GM18508 (cell line): Measurements from ENCODE around the gene FAM240A.
"Not testable (repeated sequence)": the region's sequence is repeated elsewhere in the genome, so short reads cannot be mapped to it uniquely, and the experiment has no call there.

ENCODE experiments used
- ATAC-seq: cut with Tn5 transposase; IDR thresholded peaks from one replicate; pipeline ENCODE4 v1.9.1; 2021; ENCODE audit warnings: moderate number of reproducible peaks; ENCODE audit not compliant: insufficient read depth, unreplicated experiment

FAM240A gene

DNA sequence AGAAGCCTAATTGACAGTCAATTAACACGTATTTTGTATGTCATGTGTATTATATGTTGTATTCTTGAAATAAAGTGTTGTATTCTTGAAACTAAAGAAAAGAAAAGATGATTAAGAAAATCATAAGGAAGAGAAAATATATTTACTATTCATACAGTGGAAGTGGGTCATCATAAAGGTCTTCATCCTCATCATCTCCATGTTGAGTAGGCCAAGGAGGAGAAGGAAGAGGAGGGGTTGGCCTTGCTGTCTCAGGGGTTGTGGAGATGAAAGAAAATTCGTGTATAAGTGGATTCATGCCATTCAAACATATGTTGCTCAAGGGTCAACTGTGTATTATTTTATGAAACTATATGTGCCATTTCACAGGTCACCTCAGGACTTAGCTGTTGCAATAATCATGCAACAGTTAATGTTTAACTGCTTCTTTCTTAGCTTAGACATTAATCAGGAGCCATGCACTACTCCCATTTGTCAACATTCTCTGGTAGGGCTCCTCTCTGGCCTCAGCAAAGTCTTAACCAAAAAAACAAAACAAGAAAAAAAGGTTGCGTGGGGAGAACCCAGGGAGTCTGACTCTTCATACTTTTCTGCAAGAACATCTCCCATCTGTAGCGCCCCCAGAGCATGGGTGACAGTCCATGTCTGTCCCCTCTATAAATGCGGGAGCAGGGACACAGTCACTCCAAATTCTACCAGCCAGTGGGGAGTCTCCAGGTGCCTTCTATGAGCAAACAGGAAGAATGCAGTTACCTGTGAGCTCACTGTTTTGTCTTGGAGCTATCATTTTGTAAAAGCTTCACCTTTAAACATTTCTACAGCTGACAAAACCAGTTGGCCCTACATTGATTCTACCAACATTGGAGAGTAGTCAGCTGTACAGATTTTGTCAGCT is 26.3 kb upstream of the FAM240A start:
- no peak for ATAC-seq

DNA sequence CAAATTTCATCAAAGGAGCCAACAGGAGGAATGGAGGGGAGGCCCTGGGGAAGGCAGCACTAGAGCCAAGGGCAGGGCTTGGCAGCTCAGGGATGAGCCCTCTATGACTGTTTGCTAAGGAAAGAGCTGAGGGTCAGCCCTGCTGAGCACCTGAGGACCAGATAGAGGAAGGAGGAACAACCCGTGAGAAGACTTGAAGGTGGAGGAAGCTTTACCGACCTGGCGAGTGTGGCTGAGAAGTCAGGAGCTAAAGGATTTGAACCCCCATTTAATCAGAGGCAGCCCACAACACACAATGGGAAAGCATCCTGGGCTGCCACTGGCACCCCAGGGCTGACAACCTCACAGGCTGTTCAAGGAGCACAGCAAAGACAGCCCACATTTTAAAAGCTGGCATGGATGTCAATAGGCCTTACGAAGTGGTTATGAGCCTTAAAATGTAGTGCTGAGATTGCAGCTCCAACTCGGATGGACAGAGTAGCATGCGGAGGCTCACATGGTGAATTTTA is 25.5 kb upstream of the FAM240A start:
- no peak for ATAC-seq

DNA sequence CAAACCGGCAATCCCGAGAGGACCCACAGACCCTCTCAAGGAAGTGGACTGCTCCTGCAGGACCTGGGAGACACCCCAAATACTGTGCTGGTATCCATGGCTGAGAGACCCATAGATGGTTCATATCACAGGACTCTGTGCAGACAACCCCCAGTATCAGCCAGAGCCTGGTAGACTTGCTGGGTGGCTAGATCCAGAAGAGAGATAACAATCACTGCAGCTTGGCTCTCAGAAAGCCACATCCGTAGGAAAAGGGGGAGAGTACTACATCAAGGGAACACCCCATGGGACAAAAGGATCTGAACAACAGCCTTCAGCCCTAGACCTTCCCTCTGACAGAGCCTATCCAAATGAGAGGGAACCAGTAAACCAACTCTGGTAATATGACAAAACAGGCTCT is 25.1 kb upstream of the FAM240A start:
- not testable (repeated sequence) for ATAC-seq

DNA sequence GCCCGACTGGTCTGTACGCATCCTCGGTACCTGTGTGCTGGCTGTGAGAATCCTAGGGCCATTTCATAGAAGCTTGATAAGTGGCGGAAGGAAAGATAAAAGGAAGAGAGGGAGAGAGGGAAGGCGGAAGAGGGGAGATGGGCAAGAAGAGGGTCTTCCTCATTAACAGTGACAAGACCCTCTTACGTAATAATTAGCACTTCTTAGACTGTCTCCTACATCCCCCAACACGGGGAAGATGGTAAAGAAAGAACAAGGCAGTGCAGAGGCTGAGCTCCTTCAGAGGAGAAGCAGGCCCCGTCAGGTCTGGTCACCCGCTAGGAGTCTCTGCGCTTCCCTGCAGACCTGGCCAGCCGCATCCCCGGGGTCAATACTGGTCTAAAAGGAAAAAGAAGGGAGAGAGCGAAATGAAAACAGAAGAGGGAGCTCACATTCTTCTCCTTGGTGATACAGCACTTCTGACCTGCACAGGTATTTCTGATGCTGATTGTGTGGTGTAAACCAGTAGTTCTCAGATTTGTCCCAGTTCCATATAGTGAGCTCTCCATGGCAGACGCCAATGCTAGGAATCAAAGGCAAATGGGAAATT is 19.0 kb upstream of the FAM240A start:
- ATAC-seq = no peak

DNA sequence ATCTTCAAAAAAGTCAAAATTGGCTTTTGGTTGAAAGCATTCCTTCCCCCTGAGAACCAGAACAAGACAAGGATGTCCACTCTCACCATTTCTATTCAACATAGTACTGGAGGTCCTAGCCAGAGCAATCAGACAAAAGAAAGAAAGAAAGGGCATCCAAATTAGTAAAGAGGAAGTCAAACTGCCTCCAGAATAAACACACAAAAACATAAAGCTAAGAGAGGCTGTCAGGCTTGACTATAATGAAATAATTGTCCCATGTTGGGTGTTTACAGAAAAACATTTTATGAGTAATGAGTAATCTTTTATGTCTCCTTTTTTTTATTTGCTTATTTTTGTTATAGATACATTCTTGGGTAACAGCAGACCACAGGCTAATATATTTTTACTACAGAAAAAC is 18.3 kb upstream of the FAM240A start:
- ATAC-seq = no peak

DNA sequence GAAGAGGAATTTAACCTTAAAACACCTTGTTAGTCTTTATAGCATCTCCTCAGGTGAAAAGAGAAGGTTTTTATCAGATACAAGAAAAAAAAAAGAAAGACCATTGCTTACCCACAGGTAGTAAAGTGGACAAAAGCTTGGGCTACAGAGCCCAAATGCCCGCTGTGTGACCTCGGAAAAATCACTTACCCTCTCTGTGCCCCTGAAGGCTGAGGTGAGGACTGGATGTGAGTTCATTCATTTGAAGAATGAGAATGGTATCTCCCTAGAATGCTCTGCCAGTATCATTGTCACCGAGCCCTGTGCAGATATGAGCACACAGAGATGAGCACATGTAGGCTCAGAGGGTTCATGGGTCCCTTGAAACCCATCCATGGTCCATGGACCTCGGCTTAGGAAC is 17.6 kb upstream of the FAM240A start:
- ATAC-seq = no peak

DNA sequence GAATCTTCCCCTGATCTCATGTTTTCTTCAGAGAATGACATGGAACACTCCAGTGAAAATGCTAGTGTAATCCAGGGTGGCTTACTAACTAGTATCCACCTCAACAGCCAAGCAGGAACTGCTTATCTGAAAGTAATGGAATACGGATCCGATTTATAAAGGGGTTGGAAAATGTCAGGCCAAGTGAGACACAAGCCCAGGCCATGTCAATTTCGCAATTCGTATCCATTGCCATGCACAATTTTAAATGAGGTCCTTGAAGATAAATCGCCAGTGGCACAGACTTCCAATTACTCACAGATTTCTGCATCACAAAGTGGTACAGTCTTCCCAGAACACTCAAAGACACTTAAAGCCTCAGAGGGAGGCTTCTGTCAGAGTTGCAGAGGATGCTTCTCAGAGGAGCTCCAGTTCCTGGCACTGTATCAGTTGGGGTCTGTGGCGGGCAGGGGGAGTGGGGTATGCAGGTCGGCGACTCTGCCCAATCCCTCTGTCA is 16.5 kb upstream of the FAM240A start:
- ATAC-seq = no peak

DNA sequence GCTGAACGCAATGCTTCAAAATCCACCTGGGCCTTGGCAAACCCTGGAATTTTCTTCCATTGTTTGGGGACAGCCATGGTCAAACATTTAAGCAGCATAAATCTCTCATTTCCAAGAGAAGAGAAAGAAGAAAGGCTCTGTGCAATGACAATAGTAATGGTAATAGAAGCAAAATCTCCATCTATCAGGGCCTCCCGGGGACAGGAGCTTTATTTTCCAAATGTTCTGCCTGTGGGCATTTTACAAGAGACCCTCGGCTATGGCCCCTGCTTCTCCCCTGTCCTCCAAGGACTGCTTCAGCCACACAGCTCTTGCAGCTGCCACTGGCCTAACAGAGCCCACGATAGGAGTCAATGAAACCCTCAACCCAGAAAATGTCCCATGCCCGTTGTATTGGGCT is 12.7 kb upstream of the FAM240A start:
- no peak for ATAC-seq

DNA sequence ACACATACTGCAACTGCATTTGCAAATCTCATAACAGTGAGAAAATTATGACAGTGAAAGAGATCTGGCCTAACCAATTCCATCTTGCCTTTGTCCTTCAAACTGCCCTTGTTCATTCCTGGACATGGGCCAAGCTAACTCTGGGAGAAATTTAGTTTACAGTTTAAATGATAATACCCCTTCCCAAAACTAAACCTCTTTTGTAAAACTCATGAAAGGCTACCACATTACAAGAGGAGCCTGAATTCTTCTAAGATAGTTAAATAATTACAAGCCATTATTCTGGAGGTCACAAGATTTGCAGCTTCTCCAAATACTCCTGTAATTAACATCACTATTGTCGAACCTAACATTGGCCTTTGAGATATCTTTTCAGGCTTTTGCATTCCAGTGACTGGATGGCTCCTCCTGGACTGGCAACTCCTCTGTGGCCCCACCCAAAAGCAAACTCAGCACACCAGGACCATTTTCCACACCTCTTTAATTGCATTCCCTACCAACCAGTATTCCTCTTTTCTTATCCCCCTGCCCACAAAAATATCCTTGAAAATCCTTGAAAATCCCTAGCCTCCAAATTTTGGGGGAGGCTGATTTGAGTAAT is 8.8 kb upstream of the FAM240A start:
- ATAC-seq = no peak

DNA sequence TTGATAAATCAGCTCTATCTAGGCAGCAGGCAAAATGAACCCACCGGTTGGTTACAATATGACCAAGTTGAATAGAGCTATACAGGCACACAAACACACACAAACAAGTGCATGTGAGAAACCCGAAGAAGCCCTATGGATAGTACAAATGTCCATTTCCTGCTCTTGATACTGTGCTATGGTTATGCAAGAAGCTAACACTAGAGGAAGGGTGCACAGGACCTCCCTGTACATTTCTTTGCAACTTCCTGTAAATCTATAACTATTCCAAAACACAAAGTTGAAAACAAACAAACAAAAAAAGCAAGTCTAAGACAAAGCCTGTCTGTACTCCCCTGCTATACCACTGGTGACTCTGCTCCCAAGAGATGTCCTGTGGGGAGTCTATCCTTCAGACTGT is 8.2 kb upstream of the FAM240A start:
- ATAC-seq = no peak

DNA sequence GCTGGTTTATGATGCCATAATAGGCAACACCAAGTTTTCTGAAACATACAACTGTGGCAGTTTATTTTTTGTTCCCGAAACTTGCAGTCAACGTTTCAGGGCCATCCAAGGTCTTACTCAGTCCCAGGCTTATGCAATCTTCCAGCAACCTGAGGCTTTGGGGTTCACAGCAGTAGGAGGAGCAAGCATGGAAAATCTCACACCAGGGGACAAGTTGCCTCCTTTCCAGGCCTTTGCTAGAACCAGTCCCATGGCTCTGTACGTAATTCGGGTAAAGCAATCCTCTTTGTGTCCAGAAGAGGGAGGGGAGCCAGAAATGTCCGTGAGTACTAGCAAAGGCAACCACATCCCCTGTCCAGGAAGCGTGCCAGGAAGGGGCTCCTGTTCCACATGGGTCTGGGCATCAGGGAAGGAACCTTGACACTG is 4.7 kb upstream of the FAM240A start:
- no peak for ATAC-seq

DNA sequence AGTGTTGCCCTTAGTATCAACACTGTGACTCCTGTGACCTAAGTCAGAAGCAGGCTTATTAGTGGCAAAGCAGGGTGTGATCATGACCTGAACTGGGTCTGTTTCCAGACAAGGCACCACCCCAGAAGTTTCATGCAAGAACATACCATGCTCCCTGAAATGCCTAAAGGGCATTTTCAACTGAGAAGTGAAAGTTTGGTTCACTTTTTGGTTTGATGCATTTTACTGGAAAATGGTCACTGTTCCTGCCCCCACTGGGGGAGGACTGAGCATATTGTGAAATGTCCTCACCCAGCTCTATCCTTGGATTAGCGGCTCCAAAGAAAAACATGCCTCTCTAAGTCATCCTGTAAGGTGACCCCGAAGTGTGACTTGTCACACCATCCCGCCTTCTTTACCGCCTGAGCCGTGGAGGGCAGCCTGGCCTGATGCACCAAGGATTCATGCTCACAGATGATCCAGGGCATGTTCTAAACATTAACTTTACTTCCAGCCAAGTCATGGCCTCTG is 3.1 kb upstream of the FAM240A start:
- ATAC-seq = no peak

DNA sequence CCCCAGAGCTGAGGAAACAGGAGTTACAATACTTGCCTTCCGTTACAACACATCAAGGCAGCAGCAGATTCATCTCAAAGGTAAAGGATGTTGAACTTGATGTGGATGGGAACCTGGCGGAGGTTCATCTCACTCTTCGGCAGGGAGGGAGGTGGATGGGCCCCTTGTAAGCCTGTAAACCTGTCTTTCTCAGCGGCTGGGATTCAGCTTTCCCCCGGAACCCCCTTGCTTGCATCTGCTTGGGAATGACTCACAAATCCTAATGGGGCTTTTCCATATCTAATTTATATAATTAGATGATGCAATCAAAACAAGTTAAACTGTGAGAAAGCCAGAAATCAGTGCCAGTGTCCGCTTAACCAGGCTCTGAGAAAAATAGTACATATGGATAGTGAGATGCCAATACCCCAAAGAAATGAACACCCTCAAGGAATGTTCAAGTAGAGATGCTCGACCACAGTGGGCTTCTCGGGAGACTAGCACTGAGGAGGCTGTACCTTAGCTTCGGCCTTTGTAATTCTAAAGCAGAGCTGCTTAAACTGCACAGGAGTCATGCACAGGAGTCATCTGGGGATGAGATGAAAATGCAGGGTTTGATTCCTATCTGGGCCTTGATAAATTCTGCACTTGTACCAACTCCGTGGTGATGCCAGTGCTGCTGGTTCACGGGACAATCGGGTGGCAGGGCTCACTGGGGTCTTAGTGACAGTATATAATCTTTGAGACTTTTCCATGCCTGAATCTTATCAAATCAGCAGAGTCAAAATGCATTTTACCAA is 2.2 kb upstream of the FAM240A start:
- ATAC-seq = no peak

DNA sequence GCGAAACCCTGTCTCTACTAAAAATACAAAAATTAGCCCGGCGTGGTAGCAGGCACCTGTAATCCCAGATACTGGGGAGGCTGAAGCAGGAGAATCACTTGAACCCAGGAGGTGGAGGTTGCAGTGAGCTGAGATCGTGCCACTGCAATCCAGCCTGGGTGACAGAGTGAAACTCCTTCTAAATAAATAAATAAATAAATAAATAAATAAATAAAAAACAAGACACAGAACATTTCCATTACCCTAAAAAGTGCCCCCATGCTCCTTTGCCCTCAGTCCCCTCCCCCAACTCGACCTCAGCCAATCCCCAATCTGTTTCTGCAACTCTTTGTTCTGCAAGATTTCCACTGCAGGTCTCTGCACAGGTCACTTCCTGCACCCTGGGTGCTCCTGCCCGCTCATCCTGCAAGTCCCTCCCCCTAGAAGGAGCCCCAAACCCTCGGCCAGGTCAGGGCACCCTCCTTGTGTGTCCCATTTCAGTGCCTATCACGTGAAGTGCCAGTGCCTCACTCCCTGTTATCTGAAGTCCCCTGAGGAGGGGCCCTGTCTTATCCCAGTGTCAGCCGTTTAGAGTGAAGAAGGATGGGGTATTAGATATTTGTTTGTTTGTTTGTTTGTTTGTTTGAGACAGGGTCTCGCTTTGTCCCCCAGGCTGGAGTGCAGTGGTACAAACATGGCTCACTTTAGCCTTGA is 1.1 kb downstream of the FAM240A start:
- no peak for ATAC-seq

DNA sequence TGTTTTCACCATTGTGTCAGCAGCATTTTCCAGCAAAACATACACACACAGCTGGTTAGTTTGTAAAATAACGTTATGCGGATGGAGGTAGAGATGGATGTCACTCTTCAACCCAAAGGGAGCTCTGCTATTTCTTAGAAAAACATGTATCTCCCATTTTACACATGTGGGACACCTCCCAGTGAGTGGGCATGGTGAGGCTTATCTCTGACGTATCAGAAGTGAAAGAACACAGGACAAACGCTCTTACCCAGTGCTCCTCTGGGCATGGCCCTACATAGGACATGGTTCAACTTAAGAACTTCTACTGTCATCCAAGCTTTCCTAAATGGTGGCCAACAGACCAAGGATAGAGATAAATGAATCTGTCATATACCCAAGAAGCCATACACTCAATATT is 2.1 kb downstream of the FAM240A start:
- ATAC-seq = no peak

DNA sequence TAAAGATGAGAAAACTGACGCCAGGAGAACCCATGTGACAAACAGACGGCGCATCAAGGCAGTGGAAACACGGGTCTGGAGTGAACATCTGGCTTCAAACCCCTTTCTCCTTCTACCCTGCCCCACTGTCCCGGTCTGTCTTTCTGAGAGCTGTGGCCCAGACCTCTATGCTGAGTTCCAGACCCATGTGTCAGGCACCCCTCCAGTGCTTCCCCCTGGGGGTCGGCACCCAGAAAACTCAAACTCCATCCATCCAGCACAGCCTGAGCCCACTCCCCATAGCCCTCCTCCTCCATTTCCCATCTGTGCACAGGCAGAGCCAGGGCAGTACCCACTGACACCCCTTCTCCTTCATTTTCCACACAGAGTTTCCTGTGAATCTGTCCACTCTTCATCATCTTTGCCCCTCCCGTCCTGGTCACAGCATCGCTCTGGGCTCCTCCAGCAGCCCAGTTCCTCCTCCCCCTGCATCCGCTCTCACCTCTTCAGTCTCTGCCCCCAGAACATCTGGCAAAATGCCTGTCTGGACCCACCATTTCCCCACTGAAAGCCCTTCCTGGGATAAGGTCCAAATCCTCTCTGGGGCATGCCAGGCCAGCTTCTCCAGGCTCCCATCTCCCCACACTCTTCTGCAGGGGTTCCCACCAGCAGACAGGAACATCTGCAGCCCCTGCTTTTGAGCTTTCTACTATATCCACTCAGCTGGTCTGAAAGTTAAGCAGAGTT is 2.9 kb downstream of the FAM240A start:
- no peak for ATAC-seq

DNA sequence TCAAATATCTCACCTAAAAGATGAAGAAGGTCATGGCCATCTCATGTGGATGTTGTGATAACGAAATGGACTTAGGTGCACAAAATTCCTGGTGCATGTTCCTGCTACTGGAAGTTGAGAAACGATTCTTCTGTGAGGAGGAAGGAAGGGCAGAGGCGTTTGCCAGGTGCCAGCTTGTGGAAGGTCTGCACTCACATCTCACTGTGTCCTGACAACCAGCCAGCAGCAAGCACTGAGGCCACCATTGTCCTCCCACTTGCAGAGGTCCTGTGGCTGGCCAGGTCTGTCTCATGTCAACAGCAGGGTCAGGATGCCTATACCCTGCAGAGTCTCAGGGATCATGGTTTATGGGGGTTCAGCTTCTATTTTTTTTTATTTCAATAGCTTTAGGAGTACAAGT is 3.7 kb downstream of the FAM240A start:
- no peak for ATAC-seq

DNA sequence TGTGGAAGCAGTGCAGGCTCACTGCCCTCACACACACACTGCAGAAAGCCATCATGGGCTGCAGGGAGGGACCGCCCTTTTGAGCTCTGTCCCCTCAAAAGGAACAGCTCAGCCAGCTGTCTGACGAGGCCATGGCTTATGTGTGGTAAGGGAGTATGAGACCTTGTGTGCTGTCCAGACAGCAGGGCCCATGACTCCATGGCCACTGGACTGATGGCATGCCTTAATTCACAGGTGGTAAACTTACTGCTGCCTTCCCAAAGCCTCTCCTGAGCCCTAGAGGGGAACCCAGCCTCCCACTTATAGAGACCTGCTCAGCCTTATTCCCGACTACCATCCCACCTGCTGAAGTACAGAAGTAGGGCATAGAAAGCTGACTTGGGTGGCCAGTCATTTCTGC is 5.6 kb downstream of the FAM240A start:
- ATAC-seq = no peak
